Cardiac fibroblast (primary cell): Measurements from ENCODE around the gene TULP4.

ENCODE experiments used
- DNase-seq, 2 donors: peaks; one replicate each; pipeline versions ENCODE4 v3.0.0 to v3.0.0-alpha.2; 2010; ENCODE audit warnings: low read depth in 2 of 2
- H3K4me3 ChIP-seq, 2 donors: replicated peaks in 1 of 2; 1 replicate in 1 of 2; 2 replicates in 1 of 2; pipeline ENCODE4 v1.5.1; 2011; ENCODE audit warnings: low read depth in 2 of 2, low read length in 2 of 2, mild to moderate bottlenecking in 2 of 2, moderate library complexity in 1 of 2
- TF ChIP-seq, protein P1 (sequence below): IDR thresholded peaks from one replicate; pipeline ENCODE4 v1.5.1; 2011; ENCODE audit warnings: low read depth, mild to moderate bottlenecking, low read length, inconsistent platforms

TULP4 gene

GRCh38 chr6:158536084-158536890 is 224.0 kb downstream of the TULP4 start:
- H3K4me3 ChIP-seq: peak overlapping the region; percentile 50 to 51
- DNase-seq: peak; percentile 71 to 77
- TF ChIP-seq, protein P1, sequence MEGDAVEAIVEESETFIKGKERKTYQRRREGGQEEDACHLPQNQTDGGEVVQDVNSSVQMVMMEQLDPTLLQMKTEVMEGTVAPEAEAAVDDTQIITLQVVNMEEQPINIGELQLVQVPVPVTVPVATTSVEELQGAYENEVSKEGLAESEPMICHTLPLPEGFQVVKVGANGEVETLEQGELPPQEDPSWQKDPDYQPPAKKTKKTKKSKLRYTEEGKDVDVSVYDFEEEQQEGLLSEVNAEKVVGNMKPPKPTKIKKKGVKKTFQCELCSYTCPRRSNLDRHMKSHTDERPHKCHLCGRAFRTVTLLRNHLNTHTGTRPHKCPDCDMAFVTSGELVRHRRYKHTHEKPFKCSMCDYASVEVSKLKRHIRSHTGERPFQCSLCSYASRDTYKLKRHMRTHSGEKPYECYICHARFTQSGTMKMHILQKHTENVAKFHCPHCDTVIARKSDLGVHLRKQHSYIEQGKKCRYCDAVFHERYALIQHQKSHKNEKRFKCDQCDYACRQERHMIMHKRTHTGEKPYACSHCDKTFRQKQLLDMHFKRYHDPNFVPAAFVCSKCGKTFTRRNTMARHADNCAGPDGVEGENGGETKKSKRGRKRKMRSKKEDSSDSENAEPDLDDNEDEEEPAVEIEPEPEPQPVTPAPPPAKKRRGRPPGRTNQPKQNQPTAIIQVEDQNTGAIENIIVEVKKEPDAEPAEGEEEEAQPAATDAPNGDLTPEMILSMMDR: no peak

DNA sequence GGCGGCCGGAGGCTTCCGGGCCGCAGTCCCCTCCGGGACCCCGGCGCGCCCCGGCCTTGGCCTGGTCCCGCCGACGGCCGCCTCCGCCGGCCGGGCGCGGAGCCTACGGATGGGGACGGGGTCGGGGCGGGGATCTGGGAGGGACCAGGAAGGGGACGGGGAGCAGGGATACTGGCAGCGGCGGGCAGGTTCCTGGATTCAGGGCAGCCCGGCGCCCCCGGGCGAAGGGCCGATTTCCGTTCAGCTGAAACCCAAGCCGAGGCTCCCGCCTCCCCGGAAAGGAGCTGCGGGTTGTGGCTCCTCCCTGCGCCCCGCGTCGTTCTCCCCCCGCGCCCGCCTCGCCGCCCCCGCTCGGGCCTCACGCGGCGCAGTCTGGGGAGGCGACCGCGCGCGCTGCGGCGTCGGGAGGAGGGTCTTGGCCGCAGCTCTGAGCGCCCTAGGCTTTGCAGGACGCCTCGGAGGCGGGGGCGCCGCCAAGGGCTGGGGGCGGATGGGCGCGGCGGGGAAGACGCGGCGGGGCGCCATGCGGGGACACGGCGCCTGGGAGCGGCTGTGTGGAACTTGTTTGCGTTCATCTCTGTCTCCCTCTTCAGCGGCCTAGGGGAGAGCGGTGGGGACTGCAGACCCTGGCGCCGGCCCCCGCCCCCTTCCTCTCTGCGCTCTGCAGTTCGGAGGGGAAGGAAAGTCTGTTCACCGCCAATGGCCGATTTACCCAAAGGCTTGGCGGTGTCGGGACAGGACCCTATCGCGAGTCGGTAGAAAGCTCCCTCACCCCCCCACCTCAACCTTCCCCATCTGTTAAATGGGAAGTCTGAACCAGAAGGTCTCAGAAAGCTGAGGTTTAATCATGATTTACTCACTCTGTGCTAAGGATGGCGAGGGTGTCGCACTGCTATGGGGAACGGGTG is 224.9 kb downstream of the TULP4 start:
- peak overlapping the region; percentile 50 to 51 for H3K4me3 ChIP-seq
- DNase-seq: no peak
- TF ChIP-seq, protein P1: no peak

- DNase-seq: no peak
- TF ChIP-seq, protein P1: no peak
- H3K4me3 ChIP-seq: no peak overlapping the region
Observed at GRCh38 chr6:158538741-158539140, 226.5 kb downstream of the TULP4 start.

DNA sequence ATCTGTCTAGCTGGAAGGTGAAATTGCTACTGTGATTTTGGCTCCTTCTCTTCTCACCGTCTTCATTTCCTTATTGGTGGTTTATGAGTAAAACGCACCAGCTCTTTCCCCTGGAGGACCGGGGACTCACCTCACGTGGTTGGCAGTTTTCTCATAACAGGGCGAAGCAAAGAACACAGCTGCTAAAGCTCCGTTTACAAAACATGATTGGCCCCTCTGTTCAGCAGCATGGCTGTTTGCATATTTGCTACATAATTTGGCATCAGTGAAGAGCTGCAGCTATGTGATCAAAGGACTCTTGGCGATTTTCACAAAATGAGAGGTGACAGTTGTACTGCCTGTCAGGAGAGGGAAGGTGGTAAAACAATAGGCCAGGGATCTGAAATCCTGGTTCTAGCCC is 227.1 kb downstream of the TULP4 start:
- TF ChIP-seq, protein P1: no peak
- H3K4me3 ChIP-seq: no peak overlapping the region
- no peak for DNase-seq

GRCh38 chr6:158539881-158540280 is 227.6 kb downstream of the TULP4 start:
- TF ChIP-seq, protein P1: no peak
- no peak for DNase-seq
- H3K4me3 ChIP-seq: no peak overlapping the region

DNA sequence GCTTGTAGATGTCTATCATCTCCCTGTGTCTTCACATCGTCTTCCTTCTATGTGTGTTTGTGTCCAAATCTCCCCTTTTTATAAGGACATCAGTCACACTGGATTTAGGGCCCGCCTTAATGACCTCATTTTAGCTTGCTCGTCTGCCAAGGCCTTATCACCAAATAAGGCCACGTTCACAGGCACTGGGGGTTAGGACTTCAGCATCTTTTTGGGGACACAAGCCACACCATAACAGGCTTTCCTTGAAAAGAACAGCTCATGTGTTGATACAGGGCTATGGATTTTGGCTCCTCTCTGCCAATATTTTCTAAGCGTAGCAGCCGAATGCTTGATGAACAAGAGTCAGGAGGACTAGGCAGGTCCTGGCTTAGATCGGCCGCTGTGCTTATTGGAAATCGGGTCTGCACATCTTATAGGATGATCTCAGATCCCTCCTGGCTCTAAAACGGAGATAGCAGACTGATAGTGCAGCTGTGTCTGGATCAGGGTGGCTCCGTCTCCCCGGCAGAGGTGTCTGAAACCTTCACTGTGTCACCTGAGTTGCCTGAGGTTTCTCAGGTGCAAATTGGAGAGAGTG is 231.4 kb downstream of the TULP4 start:
- TF ChIP-seq, protein P1: no peak
- H3K4me3 ChIP-seq: no peak overlapping the region
- no peak for DNase-seq
